Activated T-cell treated with anti-CD3 and anti-CD28 coated beads, Interleukin-2, amount 50 U/mL, for 4 hours (primary cell): ENCODE measurements around the gene TSTD2. TPM values are rescaled to one million over a fixed set of nuclear protein-coding genes. Genes with fewer than 3 reads are reported as not detected.
A peak's percentile ranks its signal among the peaks of the same experiment; 100 is the strongest.

Source experiments
- ATAC-seq, 2 donors: fragments of 200-7000 bp; cut with Tn5 transposase; one replicate each; pipeline ENCODE4 v1.10.0; 2021
- DNase-seq: peaks from one replicate; pipeline ENCODE4 v3.0.0-alpha.2; 2020
- H3K27me3 Mint-ChIP-seq: one replicate; pipeline ENCODE4 v1.8.0; 2021; ENCODE audit warnings: low read depth, mixed read lengths
- H3K36me3 Mint-ChIP-seq: one replicate; pipeline ENCODE4 v1.8.0; 2022; ENCODE audit warnings: mixed read lengths; ENCODE audit not compliant: insufficient read depth
- H3K4me1 Mint-ChIP-seq: one replicate; pipeline ENCODE4 v1.8.0; 2021; ENCODE audit warnings: low read depth, mixed read lengths
- H3K4me3 Mint-ChIP-seq: one replicate; pipeline ENCODE4 v1.8.0; 2021; ENCODE audit warnings: mild to moderate bottlenecking, moderate library complexity, mixed read lengths
- H3K9me3 Mint-ChIP-seq: one replicate; pipeline ENCODE4 v1.8.0; 2021; ENCODE audit warnings: mixed read lengths
- total RNA-seq, 3 donors: library from RNA; stranded (reverse); gene quantifications; one replicate each; pipeline ENCODE4 v1.2.1, GENCODE V29; 2021

Gene TSTD2
- total RNA-seq, 3 donors from 2014 or later = 12.8 to 15.1 (median 14.7) TPM

DNA sequence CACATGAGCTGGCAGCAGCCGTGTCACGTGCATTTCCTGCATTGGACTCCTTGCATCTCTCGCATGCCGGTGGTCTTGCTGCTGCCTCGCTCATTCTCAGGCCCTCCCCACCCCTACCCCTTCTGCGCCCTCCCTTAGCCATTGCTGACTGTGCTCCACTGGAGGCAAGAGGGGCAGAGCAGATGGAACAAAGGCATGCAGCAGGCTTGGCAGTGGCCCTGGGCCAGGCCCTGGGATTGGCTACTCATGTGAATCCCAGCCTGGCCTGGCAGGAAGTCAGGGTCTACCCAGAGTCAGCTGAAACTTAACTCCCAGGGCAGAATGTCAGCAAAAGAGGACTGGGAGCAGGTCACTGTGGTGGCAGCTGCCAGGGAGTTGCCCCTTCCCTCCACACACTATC, 62.3 kb downstream of the TSTD2 start:
- DNase-seq (no peak), ATAC-seq (no peak)
- H3K4me3 Mint-ChIP-seq = no peak overlapping the region
- peaks cover 13% of the 10 kb centered on the region for H3K4me1 Mint-ChIP-seq
- peaks cover under 1% of the 10 kb centered on the region for H3K27me3 Mint-ChIP-seq
- no peaks in the 10 kb centered on the region for H3K9me3 Mint-ChIP-seq
- no peaks in the 10 kb centered on the region for H3K36me3 Mint-ChIP-seq

DNA sequence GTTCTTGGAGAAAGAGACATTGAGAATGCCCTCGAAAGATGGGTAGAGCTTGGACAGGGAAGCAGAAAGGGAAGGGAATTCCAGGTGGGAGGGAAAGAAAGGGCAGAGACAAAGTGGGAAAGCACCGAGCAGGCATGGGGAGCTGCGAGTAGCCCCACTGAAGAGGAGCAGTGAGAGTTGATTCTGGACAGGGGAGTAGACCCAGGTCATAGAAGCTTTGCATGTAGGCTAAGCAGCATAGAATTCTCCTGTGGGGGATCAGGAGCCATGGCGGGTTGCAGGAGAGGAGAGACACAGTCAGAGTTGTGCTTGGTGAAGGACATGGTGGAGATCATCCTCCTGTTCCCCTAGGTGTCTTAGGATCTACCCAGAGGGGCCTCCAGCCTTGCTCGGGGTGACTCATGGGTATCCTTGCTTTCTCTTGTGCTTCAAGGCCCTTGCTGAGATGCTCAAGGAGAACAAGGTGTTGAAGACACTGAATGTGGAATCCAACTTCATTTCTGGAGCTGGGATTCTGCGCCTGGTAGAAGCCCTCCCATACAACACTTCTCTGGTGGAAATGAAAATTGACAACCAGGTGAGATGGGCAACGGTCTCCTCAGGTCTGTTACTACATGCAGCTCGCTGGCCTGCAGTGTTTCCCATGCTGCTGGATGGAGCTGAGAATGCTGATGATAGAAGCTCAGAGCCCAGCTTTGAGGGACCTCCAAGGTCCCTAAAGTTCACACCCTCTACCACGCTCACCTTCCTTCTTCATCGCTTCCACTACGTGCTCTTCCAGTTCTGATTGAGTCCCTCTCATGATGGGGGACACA, 64.5 kb downstream of the TSTD2 start:
- H3K4me3 Mint-ChIP-seq = no peak overlapping the region
- DNase-seq (no peak), ATAC-seq (no peak)
- no peaks in the 10 kb centered on the region for H3K9me3 Mint-ChIP-seq
- H3K4me1 Mint-ChIP-seq = peaks cover under 1% of the 10 kb centered on the region
- H3K36me3 Mint-ChIP-seq = no peaks in the 10 kb centered on the region
- H3K27me3 Mint-ChIP-seq = no peaks in the 10 kb centered on the region

DNA sequence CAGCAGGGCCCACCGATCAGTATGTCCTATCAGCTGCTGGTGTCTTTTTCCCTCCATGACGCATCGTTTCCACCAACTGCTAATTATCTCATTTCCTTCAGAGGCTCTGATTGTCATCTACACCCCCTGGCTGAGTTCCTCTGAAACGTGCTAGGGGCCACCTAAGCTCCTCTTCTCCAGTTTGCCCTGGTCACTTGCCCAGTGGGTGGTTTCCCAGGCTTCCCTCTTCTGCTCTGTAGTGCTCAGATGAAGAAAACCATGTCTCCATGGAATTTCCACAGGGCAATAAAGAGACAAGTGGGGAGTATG, 65.3 kb downstream of the TSTD2 start:
- Mint-ChIP-seq H3K36me3 (no peaks in the 10 kb centered on the region), H3K4me1 (no peaks in the 10 kb centered on the region), H3K27me3 (no peaks in the 10 kb centered on the region), H3K4me3 (no peak overlapping the region), H3K9me3 (no peaks in the 10 kb centered on the region)
- ATAC-seq (no peak), DNase-seq (no peak)

DNA sequence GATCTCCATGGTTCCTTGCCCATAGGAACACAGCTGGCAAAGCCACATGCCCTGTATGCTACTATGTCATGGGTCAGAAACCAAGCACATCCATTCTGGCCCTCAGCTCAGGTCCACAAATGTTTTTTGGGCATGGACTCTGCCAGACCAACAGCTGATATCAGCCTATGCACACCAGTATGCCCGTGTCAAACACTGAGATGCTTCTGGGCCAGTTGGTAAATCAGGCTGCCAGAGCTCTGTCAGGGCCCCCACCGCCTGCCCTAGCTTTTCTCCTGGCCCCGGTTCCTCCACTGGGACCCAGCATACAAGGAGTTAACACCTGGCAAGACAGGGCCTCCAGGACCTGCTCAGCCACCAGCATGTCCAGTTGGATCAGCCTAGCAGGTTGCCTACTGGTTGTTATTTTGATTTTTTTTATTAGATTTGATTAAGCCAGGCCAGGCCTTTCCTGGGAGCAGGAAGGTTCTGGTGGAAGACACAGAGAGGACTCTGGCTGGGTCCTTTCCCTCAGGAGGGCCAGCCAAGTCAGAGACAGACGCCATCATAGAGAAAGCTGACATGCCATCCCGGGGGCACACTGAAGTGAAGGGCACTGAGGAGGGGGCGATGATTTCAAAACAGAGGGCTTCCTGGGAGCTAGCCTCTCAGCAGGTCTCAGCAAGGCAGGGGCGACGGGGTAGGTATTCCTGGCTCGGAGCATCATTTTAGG, 65.8 kb downstream of the TSTD2 start:
- H3K36me3 Mint-ChIP-seq = no peaks in the 10 kb centered on the region
- ATAC-seq (no peak), DNase-seq (no peak)
- H3K9me3 Mint-ChIP-seq = no peaks in the 10 kb centered on the region
- no peaks in the 10 kb centered on the region for H3K27me3 Mint-ChIP-seq
- no peaks in the 10 kb centered on the region for H3K4me1 Mint-ChIP-seq
- H3K4me3 Mint-ChIP-seq = no peak overlapping the region

DNA sequence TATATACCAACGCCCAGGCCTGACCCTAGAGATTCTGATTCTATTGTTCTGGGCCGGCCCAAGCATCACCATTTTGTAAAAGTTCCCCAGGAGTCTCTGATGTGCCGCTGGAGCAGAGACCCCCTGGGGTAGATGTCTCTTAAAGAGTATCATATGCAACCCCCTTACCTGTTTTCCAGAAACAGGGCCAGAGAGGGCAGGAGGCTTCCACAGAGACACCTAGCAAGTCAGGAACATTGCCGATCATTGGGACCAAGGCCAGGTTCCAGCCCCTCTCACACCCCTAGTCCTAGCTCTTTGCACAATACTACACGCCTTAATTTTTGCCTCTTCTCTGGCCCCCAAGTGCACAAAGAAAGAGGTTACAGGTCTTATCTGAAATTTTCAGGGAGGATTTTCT, 67.9 kb downstream of the TSTD2 start:
- H3K36me3 Mint-ChIP-seq = no peaks in the 10 kb centered on the region

DNA sequence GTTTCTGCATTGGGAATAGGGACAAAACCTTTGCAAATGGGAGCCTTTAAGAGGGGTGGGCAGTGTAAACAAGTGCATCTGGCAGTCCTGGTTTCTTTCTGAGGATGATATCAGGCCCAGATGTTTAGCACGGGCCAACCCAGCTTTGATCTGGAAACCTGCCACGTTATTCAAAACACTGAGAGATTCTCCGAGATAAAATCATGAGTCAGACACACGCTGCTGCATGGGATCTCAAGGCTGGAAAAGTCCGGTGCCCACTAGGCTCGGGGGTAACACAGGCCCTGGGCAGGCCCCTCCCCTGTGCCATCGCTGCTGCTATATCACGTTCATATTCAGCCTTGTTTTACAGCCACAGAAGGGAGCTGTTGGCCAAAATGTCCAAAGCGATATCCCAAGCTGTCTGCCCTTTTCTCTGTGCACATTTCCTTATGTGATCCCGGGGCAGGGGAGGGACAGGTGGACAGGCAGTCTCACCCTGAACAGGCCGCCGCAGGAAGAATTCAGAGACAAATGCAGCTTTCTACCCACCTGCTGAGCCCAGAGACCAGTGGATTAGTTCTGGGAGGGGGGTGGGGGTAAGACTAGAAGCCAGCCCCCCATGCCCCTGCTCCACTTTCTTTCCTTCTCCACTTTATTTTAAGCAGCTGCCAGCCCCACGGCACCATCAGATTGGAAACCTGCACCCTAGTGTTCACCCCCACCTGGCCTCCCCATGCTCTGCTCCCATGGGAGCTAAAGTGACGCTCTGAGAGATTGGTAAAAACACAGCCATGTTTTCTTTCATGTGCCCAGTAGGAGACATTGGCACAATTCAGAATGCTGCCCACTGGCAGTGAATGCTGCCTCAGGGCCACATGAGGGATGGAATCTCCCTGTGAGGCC, 68.6 kb downstream of the TSTD2 start:
- H3K4me1 Mint-ChIP-seq = peaks cover 2% of the 10 kb centered on the region
- H3K4me3 Mint-ChIP-seq = no peak overlapping the region
- H3K27me3 Mint-ChIP-seq = peaks cover 8% of the 10 kb centered on the region
- ATAC-seq (no peak), DNase-seq (no peak)
- H3K9me3 Mint-ChIP-seq = no peaks in the 10 kb centered on the region
- no peaks in the 10 kb centered on the region for H3K36me3 Mint-ChIP-seq

More for the DNA sequence above, 67.9 kb downstream of the TSTD2 start:
- Mint-ChIP-seq H3K9me3 (no peaks in the 10 kb centered on the region), H3K4me3 (no peak overlapping the region), H3K27me3 (peaks cover 3% of the 10 kb centered on the region), H3K4me1 (no peaks in the 10 kb centered on the region)
- DNase-seq (no peak), ATAC-seq (no peak)

DNA sequence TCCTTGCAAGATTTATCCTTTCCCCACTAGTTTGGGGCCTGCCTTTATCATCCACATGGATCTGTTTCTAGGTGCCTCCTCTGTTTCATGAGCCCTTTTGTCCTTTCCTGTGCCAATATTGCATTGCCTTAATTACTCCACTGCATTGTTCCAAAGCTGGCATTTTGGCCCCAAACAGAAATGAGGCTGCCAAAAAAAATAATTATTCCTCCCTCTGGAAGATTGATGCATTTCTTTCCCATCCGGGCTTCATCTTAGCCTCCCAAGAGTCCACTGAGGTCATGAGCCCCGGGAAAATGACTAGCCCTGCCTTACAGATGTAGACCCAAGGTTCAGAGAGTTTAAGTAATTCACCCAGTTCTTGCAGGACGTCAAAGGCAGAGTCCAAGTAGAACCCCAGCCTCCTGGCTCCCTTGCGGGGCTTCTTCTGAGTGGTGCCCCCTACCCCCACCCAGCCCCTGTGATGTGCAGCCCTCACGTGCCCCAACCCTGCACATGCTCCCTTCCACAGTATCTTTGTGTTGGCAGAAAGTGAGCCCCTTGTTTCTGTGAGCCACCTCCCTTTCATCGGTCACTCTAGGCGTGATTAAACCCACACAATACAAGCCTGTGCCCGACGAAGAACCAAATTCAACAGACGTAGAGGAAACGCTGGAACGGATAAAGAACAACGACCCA, 69.6 kb downstream of the TSTD2 start:
- Mint-ChIP-seq H3K36me3 (no peaks in the 10 kb centered on the region), H3K4me3 (no peak overlapping the region), H3K27me3 (peaks cover 12% of the 10 kb centered on the region), H3K9me3 (no peaks in the 10 kb centered on the region), H3K4me1 (peaks cover 9% of the 10 kb centered on the region)
- DNase-seq (no peak), ATAC-seq (no peak)

DNA sequence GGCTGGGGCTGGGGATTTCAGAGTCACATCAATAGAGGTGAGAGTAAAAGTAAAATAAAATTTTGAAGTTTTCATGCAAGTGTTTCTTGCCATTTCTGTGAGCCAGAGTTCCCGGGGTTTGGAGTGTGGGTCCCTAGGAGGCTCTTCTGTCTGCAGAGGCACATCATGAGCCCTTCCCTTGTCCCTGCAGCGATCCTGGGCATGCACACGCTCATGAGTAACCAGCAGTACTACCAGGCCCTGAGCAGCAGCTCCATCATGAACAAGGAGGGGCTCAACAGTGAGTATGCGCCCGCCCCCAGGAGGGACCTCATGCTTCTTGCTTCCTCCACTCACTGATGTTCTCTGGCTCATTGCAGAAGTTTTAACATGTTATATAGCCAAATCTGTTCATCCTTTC, 70.6 kb downstream of the TSTD2 start:
- no peaks in the 10 kb centered on the region for H3K9me3 Mint-ChIP-seq
- no peak for ATAC-seq
- H3K4me3 Mint-ChIP-seq = no peak overlapping the region
- no peaks in the 10 kb centered on the region for H3K36me3 Mint-ChIP-seq
- peaks cover 18% of the 10 kb centered on the region for H3K27me3 Mint-ChIP-seq
- DNase-seq = no peak
- peaks cover 9% of the 10 kb centered on the region for H3K4me1 Mint-ChIP-seq

DNA sequence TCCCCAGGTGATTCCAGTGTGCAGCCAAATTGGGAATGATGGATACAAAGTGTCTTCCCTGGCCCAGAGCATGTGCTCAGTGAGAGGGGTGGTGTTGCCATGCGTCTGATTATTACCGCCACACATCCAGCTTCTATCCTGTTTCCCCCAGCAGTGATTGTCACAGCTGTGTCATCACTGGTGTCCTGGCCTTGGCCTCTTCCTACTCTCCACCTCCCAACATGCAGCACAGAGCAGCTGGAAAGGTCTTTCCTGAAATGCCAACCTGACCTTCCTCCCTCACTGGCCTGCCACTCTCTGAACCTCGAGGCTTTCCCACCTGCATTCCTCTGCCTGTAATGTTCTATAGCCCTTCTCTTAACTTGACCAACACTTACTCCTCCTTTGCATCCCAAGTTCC, 71.7 kb downstream of the TSTD2 start:
- Mint-ChIP-seq H3K36me3 (no peaks in the 10 kb centered on the region), H3K4me3 (no peak overlapping the region), H3K27me3 (peaks cover 22% of the 10 kb centered on the region), H3K9me3 (no peaks in the 10 kb centered on the region), H3K4me1 (peaks cover 9% of the 10 kb centered on the region)
- DNase-seq (no peak), ATAC-seq (no peak)

DNA sequence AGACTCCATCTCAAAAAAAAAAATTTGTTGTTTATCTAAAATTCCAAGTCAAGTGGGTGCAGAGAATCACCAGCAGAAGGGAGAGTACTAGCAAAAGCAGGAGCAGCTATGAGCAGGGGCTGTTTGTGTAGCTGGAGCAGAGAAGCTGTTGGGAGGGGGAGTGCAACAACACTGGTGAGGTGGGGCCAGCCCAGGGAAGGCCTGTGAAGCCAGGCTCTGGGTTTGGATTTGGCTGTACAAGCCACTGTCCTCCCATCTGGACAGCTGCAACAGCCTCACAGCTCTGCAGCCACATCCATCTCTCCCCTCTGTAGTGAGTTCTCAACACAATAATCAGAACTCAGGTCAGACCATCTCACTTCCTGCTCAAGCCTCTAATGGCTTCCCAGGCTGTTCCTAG, 72.3 kb downstream of the TSTD2 start:
- peaks cover 9% of the 10 kb centered on the region for H3K4me1 Mint-ChIP-seq
- no peak overlapping the region for H3K4me3 Mint-ChIP-seq
- peaks cover 28% of the 10 kb centered on the region for H3K27me3 Mint-ChIP-seq
- DNase-seq = no peak
- ATAC-seq = no peak
- H3K9me3 Mint-ChIP-seq = no peaks in the 10 kb centered on the region
- H3K36me3 Mint-ChIP-seq = no peaks in the 10 kb centered on the region

DNA sequence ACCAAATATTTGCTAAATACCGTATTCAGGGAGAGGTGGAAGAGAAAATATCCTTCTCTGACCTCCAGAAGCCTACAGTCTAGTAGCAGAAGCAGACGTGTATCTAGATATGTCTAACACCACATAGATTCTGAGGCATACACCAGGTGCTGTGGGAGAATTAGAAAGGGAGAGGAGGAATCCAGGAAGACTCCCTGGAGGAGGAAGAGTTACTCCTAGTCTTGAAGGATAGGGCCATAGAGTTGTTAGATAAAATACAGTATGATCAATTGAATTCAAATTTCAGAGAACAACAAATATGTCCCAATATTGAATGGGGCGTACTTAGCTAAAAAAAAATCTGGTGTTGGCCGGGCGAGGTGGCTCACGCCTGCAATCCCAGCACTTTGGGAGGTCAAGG, 73.0 kb downstream of the TSTD2 start:
- H3K9me3 Mint-ChIP-seq = no peaks in the 10 kb centered on the region
- H3K4me3 Mint-ChIP-seq = no peak overlapping the region
- H3K36me3 Mint-ChIP-seq = no peaks in the 10 kb centered on the region
- no peak for ATAC-seq
- DNase-seq = no peak
- peaks cover 32% of the 10 kb centered on the region for H3K27me3 Mint-ChIP-seq
- H3K4me1 Mint-ChIP-seq = peaks cover 9% of the 10 kb centered on the region

DNA sequence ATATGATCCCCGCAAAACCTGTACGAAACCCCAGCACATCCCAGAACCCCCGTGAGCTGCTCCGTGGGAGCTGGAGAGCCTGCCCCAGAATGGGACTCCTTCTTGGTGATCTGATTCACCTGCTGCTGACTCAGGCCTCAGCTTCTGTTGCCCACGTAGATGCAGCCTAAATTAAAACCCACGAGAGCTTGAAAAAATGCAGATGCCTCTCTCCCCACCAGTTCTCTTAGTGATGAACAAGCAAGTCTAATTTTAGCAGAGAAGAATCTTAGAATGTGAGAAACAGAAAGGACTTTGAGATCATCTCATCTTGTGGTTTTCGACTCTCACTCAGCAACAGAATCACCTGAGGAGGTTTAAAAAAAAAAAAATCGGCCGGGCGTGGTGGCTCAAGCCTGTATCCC, 74.1 kb downstream of the TSTD2 start:
- Mint-ChIP-seq H3K4me3 (no peak overlapping the region), H3K4me1 (peaks cover 9% of the 10 kb centered on the region), H3K9me3 (no peaks in the 10 kb centered on the region), H3K36me3 (no peaks in the 10 kb centered on the region), H3K27me3 (peaks cover 37% of the 10 kb centered on the region)
- ATAC-seq = peak; percentile 67 to 83
- no peak for DNase-seq

DNA sequence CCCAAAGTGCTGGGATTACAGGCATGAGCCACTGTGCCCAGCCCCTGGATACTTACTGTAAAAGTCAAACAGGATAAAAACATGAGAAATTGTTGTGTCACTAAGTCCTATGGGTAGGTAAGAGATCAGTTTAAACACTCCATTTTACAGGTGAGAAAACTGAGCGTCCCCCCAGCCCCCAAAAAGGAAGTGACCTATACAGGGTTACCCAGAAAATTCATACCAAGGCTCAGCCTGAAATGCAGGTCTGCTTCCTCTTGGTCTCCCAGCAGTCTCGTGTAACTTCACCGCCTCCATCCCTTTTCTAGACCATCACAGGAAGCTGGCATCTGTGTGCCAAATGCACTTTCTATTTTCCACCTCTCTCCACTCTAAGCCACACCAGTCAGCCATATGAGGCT, 74.5 kb downstream of the TSTD2 start:
- ATAC-seq (no peak), DNase-seq (no peak)
- peaks cover 37% of the 10 kb centered on the region for H3K27me3 Mint-ChIP-seq
- peaks cover 9% of the 10 kb centered on the region for H3K4me1 Mint-ChIP-seq
- no peaks in the 10 kb centered on the region for H3K9me3 Mint-ChIP-seq
- H3K36me3 Mint-ChIP-seq = no peaks in the 10 kb centered on the region
- no peak overlapping the region for H3K4me3 Mint-ChIP-seq

DNA sequence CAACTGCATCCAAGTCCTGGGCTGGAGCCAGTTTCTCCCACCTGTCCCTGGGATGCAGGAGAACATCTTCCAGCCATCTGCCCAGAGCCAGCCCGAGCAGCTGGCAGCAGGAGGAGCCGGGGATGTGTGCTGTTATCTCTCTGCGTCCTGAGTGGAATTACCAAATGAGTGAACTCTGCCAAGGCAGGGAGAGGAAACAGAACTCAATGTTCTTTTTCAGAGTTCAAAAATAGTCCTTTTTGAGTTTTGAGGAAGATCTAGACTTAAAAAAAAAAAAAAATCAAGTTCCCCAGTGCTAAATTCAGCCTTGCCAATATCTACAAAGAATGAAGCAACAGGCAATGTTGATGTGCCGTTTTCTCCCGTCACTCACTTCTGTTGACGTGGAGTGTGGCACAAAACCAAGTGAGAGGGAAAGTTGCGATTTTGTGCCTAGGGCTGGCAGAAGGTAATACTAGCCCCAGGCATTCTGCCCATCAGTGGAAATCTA, 75.5 kb downstream of the TSTD2 start:
- Mint-ChIP-seq H3K27me3 (peaks cover 39% of the 10 kb centered on the region), H3K9me3 (no peaks in the 10 kb centered on the region), H3K4me1 (peaks cover 9% of the 10 kb centered on the region), H3K36me3 (no peaks in the 10 kb centered on the region), H3K4me3 (no peak overlapping the region)
- DNase-seq = no peak
- ATAC-seq = no peak
